H9 (cell line): Measurements from ENCODE around the gene SHISA3. TPM values are rescaled to one million over a fixed set of nuclear protein-coding genes. Genes with fewer than 3 reads are reported as not detected.

Source experiments
- DNase-seq: peaks from one replicate; pipeline ENCODE4 v3.0.0-alpha.2; 2017
- H2AFZ ChIP-seq: one replicate; pipeline ENCODE4 v1.6.1; 2013; ENCODE audit warnings: mild to moderate bottlenecking, low read length, control low read depth, moderate library complexity
- H2AK5ac ChIP-seq: 2 replicates; pipeline ENCODE4 v1.6.1; 2013; ENCODE audit warnings: low read length, control low read depth, mixed read lengths; ENCODE audit not compliant: insufficient read length
- H2BK120ac ChIP-seq: one replicate; pipeline ENCODE4 v1.6.1; 2013; ENCODE audit warnings: low read depth, mild to moderate bottlenecking, low read length, control low read depth, inconsistent platforms; ENCODE audit not compliant: poor library complexity, severe bottlenecking
- H2BK12ac ChIP-seq: 2 replicates; pipeline ENCODE4 v1.6.1; 2013; ENCODE audit warnings: low read length, control low read depth, mixed read lengths, low read depth; ENCODE audit not compliant: insufficient read length
- H2BK15ac ChIP-seq: 2 replicates; pipeline ENCODE4 v1.6.1; 2013; ENCODE audit warnings: low read depth, low read length, control low read depth
- H2BK20ac ChIP-seq: one replicate; pipeline ENCODE4 v1.6.1; 2013; ENCODE audit warnings: low read depth, mild to moderate bottlenecking, low read length, control low read depth, inconsistent platforms; ENCODE audit not compliant: poor library complexity, severe bottlenecking
- H2BK5ac ChIP-seq: 2 replicates; pipeline ENCODE4 v1.6.1; 2013; ENCODE audit warnings: low read length, control low read depth, mixed read lengths; ENCODE audit not compliant: insufficient read length
- H3K14ac ChIP-seq: 2 replicates; pipeline ENCODE4 v1.6.1; 2013; ENCODE audit warnings: low read length, control low read depth; ENCODE audit not compliant: insufficient read depth
- H3K18ac ChIP-seq: 2 replicates; pipeline ENCODE4 v1.6.1; 2013; ENCODE audit warnings: low read depth, mild to moderate bottlenecking, mixed read lengths, low read length, control low read depth; ENCODE audit not compliant: insufficient read length
- H3K23ac ChIP-seq: 2 replicates; pipeline ENCODE4 v1.6.1; 2013; ENCODE audit warnings: low read length, control low read depth, mixed read lengths, low read depth; ENCODE audit not compliant: insufficient read length
- H3K23me2 ChIP-seq: 2 replicates; pipeline ENCODE4 v1.6.1; 2013; ENCODE audit warnings: low read depth, mild to moderate bottlenecking, mixed read lengths, low read length, control low read depth; ENCODE audit not compliant: insufficient read length, poor library complexity, severe bottlenecking
- H3K27ac ChIP-seq: 2 replicates; pipeline ENCODE4 v1.5.1; 2013; ENCODE audit warnings: low read length, control low read depth, mixed read lengths, low read depth; ENCODE audit not compliant: insufficient read length
- H3K27me3 ChIP-seq: 2 replicates; pipeline ENCODE4 v1.6.1; 2013; ENCODE audit warnings: low read length, control low read depth, inconsistent platforms; ENCODE audit not compliant: insufficient read depth
- H3K4ac ChIP-seq: 2 replicates; pipeline ENCODE4 v1.6.1; 2013; ENCODE audit warnings: low read depth, mild to moderate bottlenecking, control low read depth, inconsistent platforms, low read length, moderate library complexity
- H3K4me1 ChIP-seq: 2 replicates; pipeline ENCODE4 v1.6.1; 2013; ENCODE audit warnings: low read length, control low read depth, inconsistent platforms; ENCODE audit not compliant: insufficient read depth
- H3K4me2 ChIP-seq: 2 replicates; pipeline ENCODE4 v1.6.1; 2013; ENCODE audit warnings: low read length, control low read depth, mixed read lengths; ENCODE audit not compliant: insufficient read length, insufficient read depth
- H3K56ac ChIP-seq: 2 replicates; pipeline ENCODE4 v1.6.1; 2013; ENCODE audit warnings: low read depth, mild to moderate bottlenecking, mixed read lengths, low read length, control low read depth; ENCODE audit not compliant: insufficient read length
- H3K79me1 ChIP-seq: 2 replicates; pipeline ENCODE4 v1.6.1; 2013; ENCODE audit warnings: low read depth, mild to moderate bottlenecking, moderate library complexity, low read length, control low read depth, inconsistent platforms; ENCODE audit not compliant: insufficient read depth, poor library complexity, severe bottlenecking
- H3K79me2 ChIP-seq: 2 replicates; pipeline ENCODE4 v1.6.1; 2013; ENCODE audit warnings: low read length, control low read depth, inconsistent platforms; ENCODE audit not compliant: insufficient read depth
- H3K9ac ChIP-seq: 2 replicates; pipeline ENCODE4 v1.6.1; 2013; ENCODE audit warnings: low read length, control low read depth, mixed read lengths; ENCODE audit not compliant: insufficient read length; ENCODE audit errors: extremely low read depth
- H3K9me3 ChIP-seq: one replicate; pipeline ENCODE4 v1.6.1; 2013; ENCODE audit warnings: low read depth, low read length, inconsistent platforms; ENCODE audit not compliant: control insufficient read depth
- H3T11ph ChIP-seq: one replicate; pipeline ENCODE4 v1.6.1; 2013; ENCODE audit warnings: mild to moderate bottlenecking, low read length, control low read depth, inconsistent platforms
- H4K20me1 ChIP-seq: one replicate; pipeline ENCODE4 v1.6.1; 2013; ENCODE audit not compliant: control insufficient read depth, insufficient read length, insufficient read depth
- H4K5ac ChIP-seq: 2 replicates; pipeline ENCODE4 v1.6.1; 2013; ENCODE audit warnings: low read depth, mild to moderate bottlenecking, mixed read lengths, low read length, control low read depth; ENCODE audit not compliant: insufficient read length
- H4K8ac ChIP-seq: replicated peaks from 2 replicates; pipeline ENCODE4 v1.6.1; 2013; ENCODE audit warnings: low read length, control low read depth, mixed read lengths, low read depth; ENCODE audit not compliant: insufficient read length
- H4K91ac ChIP-seq: 2 replicates; pipeline ENCODE4 v1.6.1; 2013; ENCODE audit warnings: low read depth, mild to moderate bottlenecking, moderate library complexity, mixed read lengths, low read length, control low read depth; ENCODE audit not compliant: insufficient read length
- H3K27ac Mint-ChIP-seq, 3 experiments: 2 replicates in 2 of 3; 3 replicates in 1 of 3; pipeline ENCODE4 v1.8.0; 2020 to 2021; ENCODE audit warnings: mixed read lengths in 3 of 3, mild to moderate bottlenecking in 1 of 3, moderate library complexity in 1 of 3
- H3K27me3 Mint-ChIP-seq: 2 replicates; pipeline ENCODE4 v1.8.0; 2021; ENCODE audit warnings: low read depth, mild to moderate bottlenecking, moderate library complexity, mixed read lengths
- H3K36me3 Mint-ChIP-seq, 3 experiments: 2 replicates in 2 of 3; 3 replicates in 1 of 3; pipeline ENCODE4 v1.8.0; 2020 to 2021; ENCODE audit warnings: low read depth in 3 of 3, mixed read lengths in 3 of 3; ENCODE audit not compliant: insufficient read depth in 1 of 3
- H3K4me1 Mint-ChIP-seq, 2 experiments: 2 replicates each; pipeline ENCODE4 v1.8.0; 2020; ENCODE audit warnings: mixed read lengths in 2 of 2
- H3K4me3 Mint-ChIP-seq, 2 experiments: 2 replicates in 1 of 2; 3 replicates in 1 of 2; pipeline ENCODE4 v1.8.0; 2020 to 2021; ENCODE audit warnings: mild to moderate bottlenecking in 2 of 2, mixed read lengths in 2 of 2, moderate library complexity in 1 of 2
- H3K9me3 Mint-ChIP-seq, 2 experiments: 2 replicates in 1 of 2; 3 replicates in 1 of 2; pipeline ENCODE4 v1.8.0; 2020; ENCODE audit warnings: mild to moderate bottlenecking in 2 of 2, mixed read lengths in 2 of 2, moderate library complexity in 1 of 2
- CTCF ChIP-seq: fragments of 200-600 bp; sonication (generic); conservative IDR thresholded peaks from 3 replicates; pipeline ENCODE4 v1.8.0; 2021; ENCODE audit warnings: antibody characterized with exemption, mild to moderate bottlenecking
- WGBS: extraction: QIAGEN DNeasy Blood & Tissue Kit; methylation state at CpG from one replicate; pipeline ENCODE4 v1.1.7; 2013; ENCODE audit warnings: missing lambda C conversion rate, low lambda C conversion rate, mixed read lengths; ENCODE audit not compliant: insufficient read length; ENCODE audit errors: extremely low coverage; 5-methylcytosine and 5-hydroxymethylcytosine counted together
- total RNA-seq: library from RNA; stranded (reverse); gene quantifications from 2 replicates; pipeline ENCODE4 v1.2.1, GENCODE V29; 2021

The SHISA3 gene
- total RNA-seq, 1 experiment from 2014 or later: 1.7 TPM

- DNase-seq: peak; percentile 32
- H3K4me2 ChIP-seq: peak overlapping the region; percentile 19
These were observed 28.1 kb downstream of the SHISA3 start for GRCh38 chr4:42425146-42426065.

More at GRCh38 chr4:42425146-42426065, 28.1 kb downstream of the SHISA3 start:
- Histone ChIP-seq H4K5ac (no peak overlapping the region), H3K27me3 (no peaks in the 10 kb centered on the region), H4K20me1 (no peaks in the 10 kb centered on the region), H3K4ac (no peak overlapping the region), H2BK20ac (no peak overlapping the region), H3K27ac (peak overlapping the region; percentile 5), H3K14ac (0 out of 2 replicates have a peak overlapping the region, but pooled peaks have one; percentile 57), H4K91ac (no peak overlapping the region), H3K79me2 (no peaks in the 10 kb centered on the region), H3K56ac (no peak overlapping the region), H2BK12ac (no peak overlapping the region), H3K4me1 (peaks cover 20% of the 10 kb centered on the region; the same call in 1 of the 2 replicates), H3K23me2 (no peaks in the 10 kb centered on the region), H2AFZ (peak overlapping the region; percentile 1), H3K9ac (no peak overlapping the region), H2AK5ac (no peak overlapping the region), H3K23ac (no peak overlapping the region), H4K8ac (no peak overlapping the region), H2BK15ac (no peak overlapping the region), H2BK120ac (no peak overlapping the region), H3K18ac (no peak overlapping the region), H2BK5ac (no peak overlapping the region), H3K79me1 (no peaks in the 10 kb centered on the region), H3K9me3 (no peaks in the 10 kb centered on the region), H3T11ph (no peak overlapping the region)
- peaks cover 12% of the 10 kb centered on the region for H3K27me3 Mint-ChIP-seq
- H3K4me1 Mint-ChIP-seq: peaks cover 56 to 58% of the 10 kb centered on the region in 2 experiments
- H3K4me3 Mint-ChIP-seq: peak overlapping the region; percentile 24 to 66
- WGBS: no CpG with 5 or more reads among the region's 19 CpGs
- H3K27ac Mint-ChIP-seq: peak overlapping the region; percentile 90 to 98 (median 93)
- TF ChIP-seq CTCF: no peak
- peaks cover 7 to 11% (median 7%) of the 10 kb centered on the region in 3 experiments; a peak in 6 of 7 replicates for H3K36me3 Mint-ChIP-seq
- H3K9me3 Mint-ChIP-seq: no peaks in the 10 kb centered on the region; a peak in 1 of 5 replicates
